Measurements from ENCODE around the gene ACTMAP. TPM values are rescaled to one million over a fixed set of nuclear protein-coding genes. Genes with fewer than 3 reads are reported as not detected.
A peak's percentile ranks its signal among the peaks of the same experiment; 100 is the strongest.

The ACTMAP gene, protein sequence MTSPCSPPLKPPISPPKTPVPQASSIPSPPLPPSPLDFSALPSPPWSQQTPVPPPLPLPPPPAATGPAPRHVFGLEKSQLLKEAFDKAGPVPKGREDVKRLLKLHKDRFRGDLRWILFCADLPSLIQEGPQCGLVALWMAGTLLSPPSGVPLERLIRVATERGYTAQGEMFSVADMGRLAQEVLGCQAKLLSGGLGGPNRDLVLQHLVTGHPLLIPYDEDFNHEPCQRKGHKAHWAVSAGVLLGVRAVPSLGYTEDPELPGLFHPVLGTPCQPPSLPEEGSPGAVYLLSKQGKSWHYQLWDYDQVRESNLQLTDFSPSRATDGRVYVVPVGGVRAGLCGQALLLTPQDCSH
- total RNA-seq (2022) (17.8 and 20.2 TPM in 2 replicates), Bru-seq, nascent RNA (percentile 59 among the genes with signal in this experiment), BruChase-seq, experiment 1, labeled RNA remaining after a 6-hour chase (percentile 70 among the genes with signal in this experiment), BruChase-seq, experiment 2, labeled RNA remaining after a 2-hour chase (percentile 74 among the genes with signal in this experiment)
- long read RNA-seq, partial matches to known transcripts, result 2 of 11 reads
- long read RNA-seq, other reads (novel, unspliced or antisense), result 7 of 11 reads

DNA sequence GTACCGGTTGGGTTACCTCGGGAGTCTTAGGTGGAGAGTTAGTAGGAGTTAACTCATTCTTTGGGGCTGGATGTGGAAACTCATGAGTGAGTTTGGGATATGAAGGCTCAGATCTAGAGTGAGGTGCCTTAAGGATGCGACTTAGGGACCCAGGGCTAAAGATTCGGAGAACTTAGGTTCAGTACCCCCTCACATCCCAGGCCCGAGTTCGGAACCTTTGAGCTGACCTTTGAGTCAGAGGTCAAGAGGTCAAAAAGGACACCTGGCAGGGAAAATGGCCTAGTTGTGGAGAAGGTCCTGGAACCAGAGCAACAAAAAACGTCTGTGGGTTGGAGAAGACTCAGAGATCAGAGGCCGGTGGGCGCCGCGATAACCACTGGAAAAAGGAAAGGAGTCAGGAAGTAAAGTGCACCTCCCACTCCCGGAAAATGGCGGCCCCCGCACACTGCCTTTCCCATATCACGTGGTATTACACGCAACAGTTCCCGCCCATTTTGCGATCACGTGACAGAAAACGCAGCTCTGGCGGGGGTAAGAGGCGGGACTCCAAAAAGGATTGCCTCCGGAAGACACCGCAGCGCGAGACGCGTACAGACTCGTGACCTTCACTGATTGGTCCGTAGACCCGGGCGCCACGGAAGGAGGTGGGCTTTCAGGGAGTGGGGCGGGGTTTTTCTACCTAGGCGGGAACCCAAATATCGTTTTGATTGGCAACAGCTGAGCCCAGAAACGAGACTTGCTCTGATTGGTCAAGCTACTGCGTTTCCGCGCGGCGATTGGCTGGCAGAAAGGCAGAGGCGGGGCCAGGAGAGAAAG, at the start of gene ACTMAP:
Gene ACTMAP, minus strand, starts transcription at position 420 of the 816 bp plus-strand sequence. CDS start 674 bp downstream, outside the sequence.
- Mint-ChIP-seq H3K27ac (ENCODE audit: unreplicated experiment) (peak within 1 kb of the TSS; percentile 92), H3K4me3 (ENCODE audit: low read depth, unreplicated experiment) (peak within 1 kb of the TSS; percentile 84), H3K9me3 (ENCODE audit: low read depth, unreplicated experiment) (no peaks in the 10 kb centered on the region), H3K36me3 (ENCODE audit: insufficient read depth, unreplicated experiment) (peaks cover 66% of the 10 kb centered on the region), H3K4me1 (ENCODE audit: low read depth, unreplicated experiment) (peaks cover 43% of the 10 kb centered on the region), H3K27me3 (ENCODE audit: unreplicated experiment) (no peaks in the 10 kb centered on the region)
- intact Hi-C loops (cut with micrococcal nuclease; ENCODE audit: unreplicated experiment), result loop anchor here (5.0 kb wide), 2 partner anchors 33 to 47 kb away; partner anchors contain the start of genes COQ8B, EGLN2 and ITPKC
- TF ChIP-seq, protein P1, sequence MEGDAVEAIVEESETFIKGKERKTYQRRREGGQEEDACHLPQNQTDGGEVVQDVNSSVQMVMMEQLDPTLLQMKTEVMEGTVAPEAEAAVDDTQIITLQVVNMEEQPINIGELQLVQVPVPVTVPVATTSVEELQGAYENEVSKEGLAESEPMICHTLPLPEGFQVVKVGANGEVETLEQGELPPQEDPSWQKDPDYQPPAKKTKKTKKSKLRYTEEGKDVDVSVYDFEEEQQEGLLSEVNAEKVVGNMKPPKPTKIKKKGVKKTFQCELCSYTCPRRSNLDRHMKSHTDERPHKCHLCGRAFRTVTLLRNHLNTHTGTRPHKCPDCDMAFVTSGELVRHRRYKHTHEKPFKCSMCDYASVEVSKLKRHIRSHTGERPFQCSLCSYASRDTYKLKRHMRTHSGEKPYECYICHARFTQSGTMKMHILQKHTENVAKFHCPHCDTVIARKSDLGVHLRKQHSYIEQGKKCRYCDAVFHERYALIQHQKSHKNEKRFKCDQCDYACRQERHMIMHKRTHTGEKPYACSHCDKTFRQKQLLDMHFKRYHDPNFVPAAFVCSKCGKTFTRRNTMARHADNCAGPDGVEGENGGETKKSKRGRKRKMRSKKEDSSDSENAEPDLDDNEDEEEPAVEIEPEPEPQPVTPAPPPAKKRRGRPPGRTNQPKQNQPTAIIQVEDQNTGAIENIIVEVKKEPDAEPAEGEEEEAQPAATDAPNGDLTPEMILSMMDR (IDR thresholded peaks at IDR 0.05; ENCODE audit: unreplicated experiment), result no peak
- CTCF ChIA-PET, result interaction anchor here (0.6 to 1.5 kb wide), 5 partner anchors 8 to 402 kb away, joined by 3 to 10 read pairs (median 6); partner anchors contain the start of genes C19orf47, COQ8B, ITPKC and PLD3
- DNase-seq, result peak; percentile 99
- BruUV-seq (replicated peaks), result TSS peak; percentile 91

DNA sequence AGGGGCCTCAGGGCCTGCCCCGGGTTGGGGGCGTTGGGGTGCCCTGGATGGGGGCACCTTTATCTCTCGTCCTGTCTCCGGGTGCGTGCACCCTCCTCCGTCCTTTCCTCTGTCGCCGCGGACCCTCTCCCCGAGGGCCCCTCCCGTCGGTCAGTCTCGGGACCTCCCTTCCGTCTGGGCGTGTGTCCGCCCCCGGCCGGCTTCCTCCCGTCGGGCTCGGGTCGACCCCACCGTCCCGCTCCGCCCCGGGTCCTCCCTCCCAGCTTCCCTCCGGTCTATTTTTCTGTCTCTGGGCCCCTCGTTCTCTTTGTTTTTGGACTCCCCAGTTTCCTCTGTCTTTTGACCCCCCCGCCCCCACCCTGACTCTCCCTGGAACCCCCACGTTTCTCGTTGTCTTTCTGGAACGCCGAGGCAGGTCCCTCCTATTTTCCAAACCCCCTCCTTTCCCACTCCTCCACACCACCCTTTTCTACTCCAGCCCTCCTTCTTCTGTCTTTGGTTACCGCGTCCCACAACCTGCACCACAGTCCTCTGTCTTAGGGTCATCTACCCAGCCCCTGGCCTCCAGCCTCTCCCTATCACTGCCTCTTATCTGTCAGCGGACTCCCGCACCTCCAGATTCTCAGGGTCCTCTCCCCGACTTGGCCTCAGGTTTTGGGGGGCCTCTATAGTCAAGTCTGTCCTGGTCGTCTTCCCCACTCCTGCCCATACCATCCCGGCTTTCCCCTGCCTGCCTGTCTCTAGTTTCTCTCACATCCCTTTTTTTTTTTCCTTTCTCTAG, 49.5 kb upstream of the ACTMAP start:
- H3K27me3 Mint-ChIP-seq (ENCODE audit: unreplicated experiment), result no peaks in the 10 kb centered on the region
- peaks cover 62% of the 10 kb centered on the region for H3K4me1 Mint-ChIP-seq (ENCODE audit: low read depth, unreplicated experiment)
- no TSS peak for BruUV-seq (replicated peaks)
- peak overlapping the region; percentile 88 for H3K4me3 Mint-ChIP-seq (ENCODE audit: low read depth, unreplicated experiment)
- TF ChIP-seq, protein P1 (IDR thresholded peaks at IDR 0.05; ENCODE audit: unreplicated experiment), result no peak
- H3K9me3 Mint-ChIP-seq (ENCODE audit: low read depth, unreplicated experiment), result no peaks in the 10 kb centered on the region
- peak; percentile 40 for DNase-seq
- peaks cover 75% of the 10 kb centered on the region for H3K36me3 Mint-ChIP-seq (ENCODE audit: insufficient read depth, unreplicated experiment)
- H3K27ac Mint-ChIP-seq (ENCODE audit: unreplicated experiment), result peak overlapping the region; percentile 95
- CTCF ChIA-PET, result interaction anchor here (2.8 kb wide), 1 partner anchor 22 kb away, joined by 15 read pairs; the partner anchor contains the start of gene RAB4B
- intact Hi-C loops (cut with micrococcal nuclease; ENCODE audit: unreplicated experiment), result loop anchor here (5.0 kb wide), 1 partner anchor 47 kb away; the partner anchor contains the start of genes ACTMAP and SNRPA

DNA sequence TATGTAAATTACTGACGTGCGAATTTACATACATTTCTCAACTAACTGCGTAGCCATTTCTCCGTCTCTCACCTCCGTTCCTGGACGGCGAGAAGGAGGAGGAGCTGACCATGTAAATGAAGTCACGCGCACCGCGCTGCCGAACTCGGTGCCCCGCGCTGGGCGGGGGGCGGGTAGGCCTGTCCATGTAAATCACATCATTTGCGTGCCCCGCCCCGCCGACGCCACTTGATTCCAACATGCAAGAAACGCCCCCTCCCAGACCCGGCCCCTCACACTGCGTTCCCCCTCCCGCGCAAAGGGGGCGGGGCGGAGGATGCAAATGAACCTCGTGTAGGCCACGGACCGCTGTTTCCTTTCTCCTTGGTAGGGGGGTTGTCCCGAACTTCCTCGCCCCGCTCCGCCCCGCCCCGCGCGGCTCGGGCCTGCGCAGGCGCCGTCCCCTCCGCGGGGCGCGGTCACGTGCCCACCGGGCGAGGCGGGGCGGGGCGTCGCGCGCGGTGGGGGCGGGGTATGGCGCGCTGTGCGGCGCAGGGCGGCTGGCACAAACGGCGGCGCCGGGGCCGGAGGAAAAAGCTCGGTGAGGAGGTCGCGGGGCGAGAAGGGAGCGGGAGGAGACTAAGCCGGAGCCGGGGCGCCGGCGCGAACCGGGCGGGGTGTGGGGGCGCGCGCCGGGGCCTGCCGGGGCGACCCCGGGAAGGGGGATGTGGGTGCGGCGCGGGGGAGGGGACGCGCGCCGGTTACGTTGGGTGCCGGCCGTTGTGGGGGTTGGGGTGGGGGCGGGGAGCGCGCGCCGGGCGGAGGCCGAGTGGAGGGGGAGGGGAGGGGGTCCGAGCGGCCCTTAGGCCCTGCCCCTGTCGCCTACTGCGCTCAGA, 48.6 kb upstream of the ACTMAP start, which contains the start of gene EGLN2:
Gene EGLN2, plus strand, starts transcription at position 509 of the 875 bp plus-strand sequence. CDS start 1,382 bp downstream, outside the sequence.
- intact Hi-C loops (cut with micrococcal nuclease; ENCODE audit: unreplicated experiment), result loop anchor here (5.0 kb wide), 1 partner anchor 47 kb away; the partner anchor contains the start of genes ACTMAP and SNRPA
- CTCF ChIA-PET, result interaction anchor here (0.7 to 2.8 kb wide), 3 partner anchors 21 to 47 kb away, joined by 3 to 15 read pairs (median 4); partner anchors contain the start of gene RAB4B
- peak within 1 kb of the TSS; percentile 88 for H3K4me3 Mint-ChIP-seq (ENCODE audit: low read depth, unreplicated experiment)
- H3K36me3 Mint-ChIP-seq (ENCODE audit: insufficient read depth, unreplicated experiment), result peaks cover 71% of the 10 kb centered on the region
- TF ChIP-seq, protein P1 (IDR thresholded peaks at IDR 0.05; ENCODE audit: unreplicated experiment), result no peak
- H3K27me3 Mint-ChIP-seq (ENCODE audit: unreplicated experiment), result no peaks in the 10 kb centered on the region
- peak; percentile 100 for DNase-seq
- peak within 1 kb of the TSS; percentile 95 for H3K27ac Mint-ChIP-seq (ENCODE audit: unreplicated experiment)
- H3K9me3 Mint-ChIP-seq (ENCODE audit: low read depth, unreplicated experiment), result no peaks in the 10 kb centered on the region
- H3K4me1 Mint-ChIP-seq (ENCODE audit: low read depth, unreplicated experiment), result peaks cover 53% of the 10 kb centered on the region
- no TSS peak for BruUV-seq (replicated peaks)

Measured in Calu3 (cell line).